Smooth muscle cell (in vitro differentiated cells): Measurements from ENCODE around the gene SLC39A8. TPM values are rescaled to one million over a fixed set of nuclear protein-coding genes. Genes with fewer than 3 reads are reported as not detected.

Experiments
- DNase-seq: peaks from one replicate; lab custom pipeline; 2025; ENCODE audit not compliant: unreplicated experiment; lab: John Stamatoyannopoulos, UW
- H2AFZ ChIP-seq: fragments of 200-600 bp; sonication (generic); 2 replicates; pipeline ENCODE4 v1.6.0; 2016; ENCODE audit warnings: antibody characterized with exemption, low read depth, mild to moderate bottlenecking
- H3F3A ChIP-seq: fragments of 200-600 bp; sonication (generic); 2 replicates; pipeline ENCODE4 v1.6.0; 2017; ENCODE audit warnings: antibody characterized with exemption, low read depth
- H3K27ac ChIP-seq: fragments of 200-600 bp; sonication (generic); 2 replicates; pipeline ENCODE4 v1.5.1; 2016; ENCODE audit warnings: low read depth, mild to moderate bottlenecking
- H3K27me3 ChIP-seq: fragments of 200-600 bp; sonication (generic); 2 replicates; pipeline ENCODE4 v1.6.1; 2016; ENCODE audit warnings: low read depth, mild to moderate bottlenecking
- H3K36me3 ChIP-seq: fragments of 200-600 bp; sonication (generic); 2 replicates; pipeline ENCODE4 v1.5.1; 2016; ENCODE audit warnings: low read depth
- H3K4me1 ChIP-seq: fragments of 200-600 bp; sonication (generic); 2 replicates; pipeline ENCODE4 v1.5.1; 2016; ENCODE audit warnings: low read depth
- H3K4me2 ChIP-seq: fragments of 200-600 bp; sonication (generic); 2 replicates; pipeline ENCODE4 v1.6.0; 2016; ENCODE audit warnings: mild to moderate bottlenecking
- H3K4me3 ChIP-seq: fragments of 200-600 bp; sonication (generic); 2 replicates; pipeline ENCODE4 v1.5.1; 2016; ENCODE audit warnings: mild to moderate bottlenecking
- H3K79me2 ChIP-seq: fragments of 200-600 bp; sonication (generic); 2 replicates; pipeline ENCODE4 v1.6.0; 2016; ENCODE audit warnings: low read depth, mild to moderate bottlenecking
- H3K9ac ChIP-seq: fragments of 200-600 bp; sonication (generic); 2 replicates; pipeline ENCODE4 v1.6.0; 2016; ENCODE audit warnings: low read depth
- H3K9me3 ChIP-seq: fragments of 200-600 bp; sonication (generic); replicated peaks from 2 replicates; pipeline ENCODE4 v1.5.1; 2016; ENCODE audit warnings: low read depth
- H4K20me1 ChIP-seq: fragments of 200-600 bp; sonication (generic); 2 replicates; pipeline ENCODE4 v1.6.0; 2016; ENCODE audit warnings: low read depth
- CTCF ChIP-seq: fragments of 200-600 bp; sonication (generic); IDR thresholded peaks from 2 replicates; pipeline ENCODE4 v1.5.1; 2017; ENCODE audit warnings: borderline replicate concordance, mild to moderate bottlenecking, antibody characterized with exemption; ENCODE audit not compliant: insufficient read depth, poor library complexity, severe bottlenecking
- whole genome bisulfite sequencing: methylation state at CpG from one replicate; pipeline ENCODE4 v1.1.7; 2016; ENCODE audit warnings: low lambda C conversion rate; 5-methylcytosine and 5-hydroxymethylcytosine counted together
- polyA plus RNA-seq: library from polyadenylated mRNA; unstranded; fragments of >200 nt; fragmentation: Nextera tagmentation; extraction: Ambion mirVana; gene quantifications from 2 replicates; pipeline ENCODE4 v1.2.1, GENCODE V29; 2016
- total RNA-seq: library from RNA; depleted of rRNA; stranded (reverse); fragments of >200 nt; gene quantifications from 2 replicates; pipeline ENCODE4 v1.2.3, GENCODE V29; 2014

SLC39A8 gene
- total and polyA plus RNA-seq, 2 experiments from 2014 or later: 3.7 to 16.1 TPM

GRCh38 chr4:102326951-102327350, 18.3 kb downstream of the SLC39A8 start:
- Histone ChIP-seq H3K4me1 (peaks cover 8% of the 10 kb centered on the region), H3K4me3 (no peak overlapping the region)

GRCh38 chr4:102324730-102325129, 20.6 kb downstream of the SLC39A8 start:
- TF ChIP-seq CTCF: no peak
- no peaks in the 10 kb centered on the region for H4K20me1 ChIP-seq
- H3K27ac ChIP-seq: no peak overlapping the region
- H3F3A ChIP-seq: no peaks in the 10 kb centered on the region
- H3K4me1 ChIP-seq: peaks cover 14% of the 10 kb centered on the region
- H3K4me3 ChIP-seq: no peak overlapping the region
- no peak overlapping the region for H3K9ac ChIP-seq
- H3K27me3 ChIP-seq: no peaks in the 10 kb centered on the region
- H3K4me2 ChIP-seq: no peak overlapping the region
- H2AFZ ChIP-seq: no peak overlapping the region
- H3K36me3 ChIP-seq: no peaks in the 10 kb centered on the region
- H3K79me2 ChIP-seq: no peaks in the 10 kb centered on the region
- no peaks in the 10 kb centered on the region for H3K9me3 ChIP-seq
- WGBS: 76% methylated on average over 3 of the region's 3 CpGs
- DNase-seq: no peak

More at GRCh38 chr4:102326951-102327350, 18.3 kb downstream of the SLC39A8 start:
- WGBS: 86% methylated on average over 3 of the region's 3 CpGs
- H3K27me3 ChIP-seq: no peaks in the 10 kb centered on the region
- H3K9me3 ChIP-seq: no peaks in the 10 kb centered on the region
- H2AFZ ChIP-seq: no peak overlapping the region
- H3F3A ChIP-seq: no peaks in the 10 kb centered on the region
- no peak for DNase-seq
- no peaks in the 10 kb centered on the region for H4K20me1 ChIP-seq
- no peaks in the 10 kb centered on the region for H3K36me3 ChIP-seq
- H3K27ac ChIP-seq: no peak overlapping the region
- no peak overlapping the region for H3K4me2 ChIP-seq
- no peak for TF ChIP-seq CTCF
- no peak overlapping the region for H3K9ac ChIP-seq
- no peaks in the 10 kb centered on the region for H3K79me2 ChIP-seq

DNA sequence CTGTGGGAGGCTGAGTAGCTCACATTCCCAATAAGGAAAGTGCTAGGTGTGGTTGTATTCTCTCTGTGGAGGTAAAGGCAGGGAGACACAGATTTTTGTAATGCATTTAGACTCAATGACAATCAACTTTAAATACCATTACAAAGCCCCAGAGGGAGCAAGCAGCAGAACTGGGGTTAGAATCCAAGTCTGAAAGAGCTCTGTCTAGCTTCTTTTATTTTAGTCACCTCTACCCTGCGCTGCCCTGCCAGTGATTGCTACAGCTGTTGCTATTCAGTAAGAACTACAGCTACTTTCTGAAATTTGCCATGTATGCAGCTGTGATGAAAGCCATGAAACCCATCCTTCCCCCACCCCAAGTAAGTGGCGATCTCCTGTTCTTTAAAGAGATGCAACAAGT, 22.5 kb downstream of the SLC39A8 start:
- Histone ChIP-seq H3K36me3 (no peaks in the 10 kb centered on the region), H3K79me2 (no peaks in the 10 kb centered on the region), H3K9ac (no peak overlapping the region), H3K4me3 (no peak overlapping the region), H4K20me1 (no peaks in the 10 kb centered on the region), H3K27ac (no peak overlapping the region), H2AFZ (no peak overlapping the region), H3K27me3 (no peaks in the 10 kb centered on the region), H3K9me3 (no peaks in the 10 kb centered on the region), H3K4me1 (peaks cover 18% of the 10 kb centered on the region), H3F3A (no peaks in the 10 kb centered on the region), H3K4me2 (no peak overlapping the region)
- TF ChIP-seq CTCF: no peak
- DNase-seq: no peak
- 94% methylated on average over 2 of the region's 2 CpGs for WGBS

- no peak for TF ChIP-seq CTCF
- H2AFZ ChIP-seq: no peak overlapping the region
- no peak overlapping the region for H3K9ac ChIP-seq
- no peak for DNase-seq
- H3K27me3 ChIP-seq: no peaks in the 10 kb centered on the region
- H3F3A ChIP-seq: no peaks in the 10 kb centered on the region
- WGBS: 71% methylated on average over 11 of the region's 11 CpGs
- no peaks in the 10 kb centered on the region for H3K36me3 ChIP-seq
- no peak overlapping the region for H3K27ac ChIP-seq
- H3K79me2 ChIP-seq: no peaks in the 10 kb centered on the region
- no peaks in the 10 kb centered on the region for H4K20me1 ChIP-seq
- H3K4me1 ChIP-seq: peaks cover 18% of the 10 kb centered on the region
- H3K4me2 ChIP-seq: no peak overlapping the region
- H3K9me3 ChIP-seq: no peaks in the 10 kb centered on the region
- H3K4me3 ChIP-seq: no peak overlapping the region
Observed at GRCh38 chr4:102321260-102321995, 23.9 kb downstream of the SLC39A8 start.
